Neural progenitor cell (in vitro differentiated cells): ENCODE data around the gene TSPAN11. TPM values are rescaled to one million over a fixed set of nuclear protein-coding genes. Genes with fewer than 3 reads are reported as not detected.

Experiments
- DNase-seq: peaks from one replicate; pipeline ENCODE4 v3.0.0-alpha.2; 2016; ENCODE audit warnings: low spot score
- H2AFZ ChIP-seq: fragments of 200-600 bp; sonication (generic); replicated peaks from 2 replicates; pipeline ENCODE4 v1.6.1; 2016; ENCODE audit warnings: antibody characterized with exemption
- H3F3A ChIP-seq: fragments of 200-600 bp; sonication (generic); 2 replicates; pipeline ENCODE4 v1.6.1; 2016; ENCODE audit warnings: antibody characterized with exemption, low read depth
- H3K27ac ChIP-seq: fragments of 200-600 bp; sonication (generic); 2 replicates; pipeline ENCODE4 v1.5.1; 2016; ENCODE audit warnings: mild to moderate bottlenecking
- H3K27me3 ChIP-seq: fragments of 200-600 bp; sonication (generic); 2 replicates; pipeline ENCODE4 v1.6.1; 2016; ENCODE audit warnings: mild to moderate bottlenecking, moderate library complexity
- H3K36me3 ChIP-seq: fragments of 200-600 bp; sonication (generic); 2 replicates; pipeline ENCODE4 v1.5.1; 2016
- H3K4me1 ChIP-seq: fragments of 200-600 bp; sonication (generic); 2 replicates; pipeline ENCODE4 v1.6.1; 2016; ENCODE audit warnings: mixed run types
- H3K4me2 ChIP-seq: fragments of 200-600 bp; sonication (generic); 2 replicates; pipeline ENCODE4 v1.6.1; 2016
- H3K4me3 ChIP-seq: fragments of 200-600 bp; sonication (generic); 2 replicates; pipeline ENCODE4 v1.5.1; 2016
- H3K79me2 ChIP-seq: fragments of 200-600 bp; sonication (generic); 2 replicates; pipeline ENCODE4 v1.6.1; 2016; ENCODE audit warnings: low read depth
- H3K9ac ChIP-seq: fragments of 200-600 bp; sonication (generic); 2 replicates; pipeline ENCODE4 v1.6.1; 2016
- H3K9me3 ChIP-seq: fragments of 200-600 bp; sonication (generic); 2 replicates; pipeline ENCODE4 v1.5.1; 2016; ENCODE audit warnings: low read depth
- H4K20me1 ChIP-seq: fragments of 200-600 bp; sonication (generic); 2 replicates; pipeline ENCODE4 v1.6.1; 2016; ENCODE audit warnings: low read depth
- H3K27ac Mint-ChIP-seq: 3 replicates; pipeline ENCODE4 v1.8.0; 2021; ENCODE audit warnings: mixed read lengths
- H3K27me3 Mint-ChIP-seq: 2 replicates; pipeline ENCODE4 v1.8.0; 2022; ENCODE audit warnings: low read depth, mild to moderate bottlenecking, inconsistent platforms, moderate library complexity, mixed read lengths; ENCODE audit not compliant: insufficient read depth
- H3K36me3 Mint-ChIP-seq: 3 replicates; pipeline ENCODE4 v1.8.0; 2021; ENCODE audit warnings: mixed read lengths
- H3K4me1 Mint-ChIP-seq: 3 replicates; pipeline ENCODE4 v1.8.0; 2021; ENCODE audit warnings: mixed read lengths
- H3K4me3 Mint-ChIP-seq: 3 replicates; pipeline ENCODE4 v1.8.0; 2021; ENCODE audit warnings: mild to moderate bottlenecking, moderate library complexity, mixed read lengths
- H3K9me3 Mint-ChIP-seq: 3 replicates; pipeline ENCODE4 v1.8.0; 2020; ENCODE audit warnings: mixed read lengths
- CTCF ChIP-seq: fragments of 200-600 bp; sonication (generic); IDR thresholded peaks from 2 replicates; pipeline ENCODE4 v1.5.1; 2017; ENCODE audit warnings: antibody characterized with exemption, mild to moderate bottlenecking
- EZH2 ChIP-seq: fragments of 200-600 bp; sonication (generic); IDR thresholded peaks from 2 replicates; pipeline ENCODE4 v1.6.1; 2017; ENCODE audit warnings: antibody characterized with exemption, mild to moderate bottlenecking, moderate library complexity
- EZH2phosphoT487 ChIP-seq: fragments of 200-600 bp; sonication (generic); IDR thresholded peaks from 2 replicates; pipeline ENCODE4 v1.6.1; 2017; ENCODE audit warnings: antibody characterized with exemption
- total RNA-seq: library from RNA; depleted of rRNA; stranded (reverse); fragments of >200 nt; gene quantifications from 2 replicates; pipeline ENCODE4 v1.2.3, GENCODE V29; 2015; ENCODE audit warnings: low replicate concordance

The TSPAN11 gene
- 7.4 and 27.7 TPM in 2 replicates for total RNA-seq

- no peaks in the 10 kb centered on the region for H3K27me3 ChIP-seq
- peak within 1 kb of the TSS; percentile 56 for H3K27ac ChIP-seq
- no peaks in the 10 kb centered on the region for H3K9me3 ChIP-seq
- H4K20me1 ChIP-seq = no peaks in the 10 kb centered on the region
- TF ChIP-seq EZH2phosphoT487 (no peak), EZH2 (peak; percentile 26), CTCF (peak; percentile 12)
- H3K4me3 ChIP-seq = peak within 1 kb of the TSS; percentile 61
- H3K36me3 ChIP-seq = no peaks in the 10 kb centered on the region
- peak; percentile 97 for DNase-seq
- H3K4me1 ChIP-seq = peaks cover 31% of the 10 kb centered on the region
- H3F3A ChIP-seq = peaks cover 22% of the 10 kb centered on the region
- peaks cover 50% of the 10 kb centered on the region for H3K79me2 ChIP-seq
- peak within 1 kb of the TSS; percentile 93 for H3K4me2 ChIP-seq
- H2AFZ ChIP-seq = peak within 1 kb of the TSS; percentile 93
- Mint-ChIP-seq H3K27me3 (peaks cover 18% of the 10 kb centered on the region), H3K4me3 (peak within 1 kb of the TSS; percentile 87), H3K4me1 (peaks cover 37% of the 10 kb centered on the region), H3K9me3 (no peaks in the 10 kb centered on the region), H3K27ac (peak within 1 kb of the TSS; percentile 89), H3K36me3 (peaks cover 16% of the 10 kb centered on the region)
- H3K9ac ChIP-seq = peak within 1 kb of the TSS; percentile 54
These were observed at the start of gene TSPAN11 for GRCh38 chr12:30926243-30927221. TSPAN11 (plus strand) TSS chr12:30926748; CDS start chr12:30953992, 27,244 bp downstream.

GRCh38 chr12:30877105-30877875 lies 49.3 kb upstream of the TSPAN11 start:
- Histone ChIP-seq H3K79me2 (no peaks in the 10 kb centered on the region), H2AFZ (no peak overlapping the region), H3F3A (peaks cover 5% of the 10 kb centered on the region), H3K4me1 (peaks cover 13% of the 10 kb centered on the region), H3K27me3 (no peaks in the 10 kb centered on the region), H3K9ac (no peak overlapping the region), H3K4me2 (no peak overlapping the region), H3K36me3 (no peaks in the 10 kb centered on the region), H3K9me3 (no peaks in the 10 kb centered on the region), H3K27ac (no peak overlapping the region), H4K20me1 (no peaks in the 10 kb centered on the region), H3K4me3 (no peak overlapping the region)
- H3K27me3 Mint-ChIP-seq = peaks cover 5% of the 10 kb centered on the region
- TF ChIP-seq CTCF (no peak), EZH2phosphoT487 (no peak), EZH2 (no peak)
- H3K4me1 Mint-ChIP-seq = peaks cover 6% of the 10 kb centered on the region
- no peak overlapping the region for H3K4me3 Mint-ChIP-seq
- no peaks in the 10 kb centered on the region for H3K36me3 Mint-ChIP-seq
- no peaks in the 10 kb centered on the region for H3K9me3 Mint-ChIP-seq
- H3K27ac Mint-ChIP-seq = no peak overlapping the region
- DNase-seq = no peak

GRCh38 chr12:30878024-30878423 lies 48.5 kb upstream of the TSPAN11 start:
- no peak overlapping the region for H3K4me3 Mint-ChIP-seq
- H3K4me1 Mint-ChIP-seq = peaks cover 6% of the 10 kb centered on the region

More at GRCh38 chr12:30878024-30878423, 48.5 kb upstream of the TSPAN11 start:
- no peaks in the 10 kb centered on the region for H3K27me3 ChIP-seq
- no peaks in the 10 kb centered on the region for H3K9me3 Mint-ChIP-seq
- no peaks in the 10 kb centered on the region for H3K79me2 ChIP-seq
- no peaks in the 10 kb centered on the region for H3K36me3 Mint-ChIP-seq
- H3K4me3 ChIP-seq = no peak overlapping the region
- no peaks in the 10 kb centered on the region for H3K9me3 ChIP-seq
- TF ChIP-seq CTCF = no peak
- no peak for TF ChIP-seq EZH2phosphoT487
- TF ChIP-seq EZH2 = no peak
- no peak overlapping the region for H3K4me2 ChIP-seq
- H3K27ac Mint-ChIP-seq = no peak overlapping the region
- H3K36me3 ChIP-seq = no peaks in the 10 kb centered on the region
- peaks cover 5% of the 10 kb centered on the region for H3K27me3 Mint-ChIP-seq
- no peak overlapping the region for H2AFZ ChIP-seq
- H3F3A ChIP-seq = peaks cover 5% of the 10 kb centered on the region
- peaks cover 13% of the 10 kb centered on the region for H3K4me1 ChIP-seq
- no peak overlapping the region for H3K9ac ChIP-seq
- DNase-seq = no peak
- no peaks in the 10 kb centered on the region for H4K20me1 ChIP-seq
- H3K27ac ChIP-seq = no peak overlapping the region
